Nucleus accumbens (tissue), 56 donors: ENCODE data around the gene COL19A1.

Source experiments
- DNase-seq, 56 donors: peaks; one replicate each; lab custom pipeline; 2025; lab: John Stamatoyannopoulos, UW

Gene COL19A1

GRCh38 chr6:70198785-70199184, 332.4 kb downstream of the COL19A1 start:
- DNase-seq, result no peak

GRCh38 chr6:70208235-70208790, 342.0 kb downstream of the COL19A1 start:
- DNase-seq, result no peak

GRCh38 chr6:70210462-70210861, 344.1 kb downstream of the COL19A1 start:
- DNase-seq, result no peak

GRCh38 chr6:70215460-70216108, 349.2 kb downstream of the COL19A1 start:
- no peak for DNase-seq

- DNase-seq, result no peak
Measured at GRCh38 chr6:70216767-70217166, 350.4 kb downstream of the COL19A1 start.

- no peak for DNase-seq
Measured at GRCh38 chr6:70219943-70220613, 353.7 kb downstream of the COL19A1 start.

- DNase-seq, result peak in 5 of 56 donors; percentile 2 to 36 (median 7)
Measured at GRCh38 chr6:70221025-70221714, 354.8 kb downstream of the COL19A1 start.

GRCh38 chr6:70221715-70222438, 355.5 kb downstream of the COL19A1 start:
- no peak for DNase-seq

- no peak for DNase-seq
Measured at GRCh38 chr6:70222439-70222749, 356.0 kb downstream of the COL19A1 start.

- peak in 25 of 56 donors; percentile 2 to 44 (median 17) for DNase-seq
Measured at GRCh38 chr6:70225055-70225454, 358.7 kb downstream of the COL19A1 start.

- no peak for DNase-seq
Measured at GRCh38 chr6:70231311-70231710, 365.0 kb downstream of the COL19A1 start.

GRCh38 chr6:70234561-70235236, 368.3 kb downstream of the COL19A1 start:
- no peak for DNase-seq

GRCh38 chr6:70236343-70236742, 370.0 kb downstream of the COL19A1 start:
- DNase-seq, result no peak

GRCh38 chr6:70241031-70241430, 374.7 kb downstream of the COL19A1 start:
- DNase-seq, result no peak

- no peak for DNase-seq
Measured at GRCh38 chr6:70241991-70242420, 375.6 kb downstream of the COL19A1 start.

- no peak for DNase-seq
Measured at GRCh38 chr6:70246118-70246517, 379.8 kb downstream of the COL19A1 start.

GRCh38 chr6:70252604-70253003, 386.2 kb downstream of the COL19A1 start:
- DNase-seq, result no peak

- no peak for DNase-seq
Measured at GRCh38 chr6:70253923-70254322, 387.6 kb downstream of the COL19A1 start.

GRCh38 chr6:70254784-70255183, 388.4 kb downstream of the COL19A1 start:
- no peak for DNase-seq

GRCh38 chr6:70257768-70258273, 391.5 kb downstream of the COL19A1 start:
- no peak for DNase-seq
